GM19397 (cell line): ENCODE measurements around the gene SMCO3.
A peak's percentile ranks its signal among the peaks of the same experiment; 100 is the strongest.

Experiments
- ATAC-seq: cut with Tn5 transposase; IDR thresholded peaks from one replicate; pipeline ENCODE4 v1.9.1; 2021; ENCODE audit warnings: mild to moderate bottlenecking, moderate library complexity; ENCODE audit not compliant: unreplicated experiment

Gene SMCO3

DNA sequence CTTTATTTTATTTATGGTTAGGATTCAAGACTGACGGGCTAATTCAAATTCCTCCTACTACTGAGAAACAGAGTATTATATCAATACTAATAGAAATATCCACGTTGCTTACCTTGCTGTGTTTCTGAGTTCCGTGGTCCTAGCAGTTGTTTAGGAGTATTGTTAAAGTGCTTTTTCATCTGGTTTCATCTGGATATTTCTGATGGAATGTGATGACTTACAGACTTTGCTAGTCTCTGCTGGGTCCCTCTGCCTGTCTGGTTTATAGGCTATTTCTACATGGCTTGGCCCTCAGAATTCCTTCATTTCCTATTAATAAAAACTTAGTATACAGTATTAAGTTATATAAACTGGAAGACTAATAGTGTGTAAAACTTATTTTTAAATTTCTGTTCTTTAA is at the start of gene SMCO3:
TSS of gene SMCO3 (minus strand) at position 169 of the 400 bp plus-strand sequence. CDS start 7,502 bp downstream, outside the sequence.
- ATAC-seq: no peak

DNA sequence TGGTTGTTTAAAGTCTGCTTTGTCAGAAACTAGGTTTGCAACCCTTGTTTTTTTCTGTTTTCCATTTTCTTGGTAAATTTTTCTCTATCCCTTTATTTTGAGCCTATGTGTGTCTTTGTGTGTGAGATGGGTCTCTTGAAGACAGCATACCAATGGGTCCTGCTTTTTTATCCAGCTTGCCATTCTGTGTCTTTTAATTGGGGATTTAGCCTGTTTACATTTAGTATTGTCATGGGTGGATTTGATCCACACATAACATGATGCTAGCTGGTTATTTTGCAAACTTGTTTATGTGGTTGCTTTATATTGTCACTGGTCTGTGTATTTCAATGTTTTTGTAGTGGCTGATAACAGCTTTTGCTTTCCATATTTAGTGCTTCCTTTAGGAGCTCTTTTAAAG is 46.5 kb upstream of the SMCO3 start:
- ATAC-seq: no peak

DNA sequence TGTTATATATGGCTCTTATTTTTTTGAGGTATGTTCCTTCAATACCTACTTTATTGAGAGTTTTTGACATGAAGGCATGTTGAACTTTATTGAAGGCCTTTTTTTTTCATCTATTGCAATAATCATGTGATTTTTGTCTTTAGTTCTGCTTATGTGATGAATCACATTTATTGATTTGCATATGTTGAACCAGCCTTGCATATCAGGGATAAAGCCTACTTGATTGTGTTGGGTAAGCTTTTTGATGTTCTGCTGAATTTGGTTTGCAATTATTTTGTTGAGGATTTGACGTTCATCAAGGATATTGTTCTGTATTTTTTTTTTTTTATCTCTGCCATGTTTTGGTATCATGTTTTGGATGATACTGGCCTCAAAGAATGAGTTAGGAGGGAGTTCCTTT is 44.5 kb upstream of the SMCO3 start:
- no peak for ATAC-seq

DNA sequence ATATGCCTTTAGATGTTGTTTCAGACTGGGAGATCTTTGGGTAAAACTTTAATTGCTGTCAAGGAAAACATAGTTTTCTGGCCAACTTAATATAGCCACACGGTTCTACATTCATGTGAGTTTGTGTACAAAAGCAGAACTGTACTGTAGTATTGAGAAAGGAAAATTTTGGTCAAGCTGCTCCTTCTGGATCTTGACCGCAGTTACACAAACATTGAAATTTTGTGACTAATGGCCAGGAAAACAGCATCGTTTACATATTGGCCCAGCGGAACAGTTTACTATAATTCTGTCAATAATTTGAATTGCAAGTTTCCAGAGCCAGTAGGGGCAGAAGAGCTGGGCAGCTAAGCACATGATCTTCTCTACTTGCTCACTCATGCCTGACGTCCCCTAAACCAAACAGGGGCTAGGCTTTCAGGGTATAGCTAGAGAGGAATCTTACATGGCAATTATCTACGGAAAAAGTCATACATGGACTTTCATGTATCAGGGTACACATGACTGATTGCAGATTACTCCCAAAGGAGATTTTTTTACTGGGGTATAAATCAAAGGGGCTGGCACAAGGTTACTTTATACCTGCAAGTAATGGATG is 40.7 kb upstream of the SMCO3 start:
- no peak for ATAC-seq

DNA sequence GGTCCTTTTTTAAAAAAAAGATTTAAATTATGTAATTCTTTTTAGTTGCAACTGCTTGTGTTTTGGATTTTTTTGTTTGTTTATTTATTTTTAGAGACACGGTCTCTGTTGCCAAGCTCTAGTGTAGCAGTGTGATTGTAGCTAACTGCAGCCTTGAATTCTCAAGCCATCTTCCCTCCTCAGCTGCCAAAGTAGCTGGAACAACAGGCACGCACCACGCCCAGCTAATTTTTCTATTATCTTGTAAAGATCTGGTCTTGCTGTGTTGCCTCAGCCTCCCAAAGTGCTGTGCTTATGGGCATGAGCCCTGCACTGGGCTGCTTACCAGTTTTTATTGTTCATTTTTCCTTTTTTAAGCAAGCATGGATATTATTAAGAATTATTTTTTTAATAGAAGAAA is 40.0 kb upstream of the SMCO3 start:
- ATAC-seq: no peak

DNA sequence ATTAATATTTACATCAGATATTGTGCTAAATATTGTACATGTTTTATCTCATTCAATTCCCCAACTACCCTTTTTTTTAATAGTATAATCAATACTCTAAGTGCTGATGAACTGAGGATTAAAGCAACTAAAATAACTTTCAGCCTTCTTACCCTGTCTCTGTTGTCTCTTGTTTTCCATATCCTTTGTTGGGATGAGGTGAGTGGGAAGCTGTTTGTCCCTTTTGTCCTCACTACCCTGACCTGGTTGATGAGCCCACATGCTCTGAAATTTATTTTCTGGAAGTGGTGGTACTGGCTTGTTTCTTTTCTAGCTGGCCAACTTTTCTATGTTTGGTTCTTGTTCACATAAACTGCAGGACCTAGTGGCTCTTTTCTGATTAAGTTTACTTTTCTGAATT is 38.9 kb upstream of the SMCO3 start:
- ATAC-seq: no peak

DNA sequence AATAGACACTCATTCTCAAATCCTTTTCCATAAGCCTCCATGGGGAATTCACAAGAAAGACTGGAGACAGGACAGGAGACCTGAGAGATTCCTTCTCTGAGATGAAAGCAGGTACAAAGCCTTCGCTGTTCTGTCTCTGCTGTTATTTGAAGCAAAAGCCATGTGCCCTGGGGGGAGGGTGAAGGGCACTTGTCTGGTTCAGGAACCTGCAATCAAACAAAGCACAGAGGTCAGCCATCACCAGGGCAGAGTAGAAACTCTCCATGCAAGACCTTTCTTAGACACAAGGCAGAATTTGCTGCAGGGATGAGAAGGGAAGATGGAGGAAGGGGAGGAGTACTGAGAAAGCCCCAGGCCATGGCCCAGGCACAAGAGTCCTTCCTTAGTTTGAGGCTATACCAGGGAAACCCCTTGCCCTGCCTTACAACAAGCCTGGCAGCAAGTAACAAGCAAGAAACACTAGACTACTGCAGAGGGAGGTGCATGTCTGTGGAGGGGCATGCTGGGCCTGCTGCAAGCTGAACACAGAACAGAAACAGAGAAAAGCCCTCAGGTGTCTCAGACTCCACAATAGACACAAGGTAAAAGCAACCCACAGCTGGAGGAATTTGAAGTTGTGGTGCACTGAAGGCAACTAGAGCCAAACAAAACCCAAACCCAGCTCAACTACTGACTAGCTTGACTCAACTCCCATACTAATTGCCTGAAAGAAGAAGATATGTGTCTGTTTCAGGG is 37.1 kb upstream of the SMCO3 start:
- peak; percentile 62 for ATAC-seq

DNA sequence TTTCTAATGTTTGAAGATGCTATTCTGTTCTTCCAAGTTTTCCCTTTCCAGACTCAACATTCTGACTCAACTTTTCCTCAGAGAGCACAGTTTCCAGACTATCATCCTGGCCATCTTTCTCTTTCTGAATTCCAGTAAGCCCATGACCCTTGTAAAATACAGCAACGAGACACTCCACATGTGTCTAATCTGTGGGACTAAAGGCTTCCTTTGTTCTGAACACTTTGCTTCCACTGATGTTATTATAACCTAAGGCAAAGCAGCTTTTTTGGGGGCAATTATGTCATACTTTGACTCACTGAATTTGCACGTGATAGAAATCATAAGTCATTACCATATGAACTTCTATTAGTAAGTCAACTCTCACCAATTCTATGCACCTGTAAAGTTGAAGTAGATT is 35.7 kb upstream of the SMCO3 start:
- no peak for ATAC-seq

DNA sequence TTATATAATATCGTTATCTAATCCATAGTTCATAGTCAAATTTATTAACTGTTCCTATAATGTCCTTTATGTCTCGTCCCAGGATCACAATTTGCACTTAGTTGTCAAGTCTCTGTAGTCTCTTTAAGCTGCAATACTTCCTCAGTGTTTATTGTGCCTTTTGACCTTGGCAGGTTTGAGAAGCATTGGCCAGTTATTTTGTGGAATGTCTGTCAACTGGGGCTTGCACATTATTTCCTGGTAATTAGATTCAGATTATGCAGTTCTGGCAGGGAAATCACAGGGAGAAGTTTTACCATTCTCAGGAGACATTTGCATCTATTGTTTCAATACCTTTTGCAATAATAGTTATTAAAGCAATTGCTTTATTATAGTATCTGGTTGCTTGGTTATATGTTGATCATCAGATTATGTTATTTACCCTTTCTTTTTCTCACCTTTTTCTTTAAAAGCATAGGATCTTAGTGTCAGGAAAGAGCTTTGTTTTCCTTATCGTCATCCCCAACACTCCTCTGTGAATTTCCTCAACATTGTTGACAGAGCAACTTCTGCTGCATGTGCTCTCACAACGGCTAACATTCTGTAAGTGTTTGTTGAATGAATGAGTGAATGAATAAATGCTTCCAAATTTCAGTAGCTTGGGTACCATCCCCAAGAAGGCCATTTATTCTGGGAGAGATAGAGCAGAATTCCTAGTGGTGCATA is 33.0 kb upstream of the SMCO3 start:
- ATAC-seq: no peak

DNA sequence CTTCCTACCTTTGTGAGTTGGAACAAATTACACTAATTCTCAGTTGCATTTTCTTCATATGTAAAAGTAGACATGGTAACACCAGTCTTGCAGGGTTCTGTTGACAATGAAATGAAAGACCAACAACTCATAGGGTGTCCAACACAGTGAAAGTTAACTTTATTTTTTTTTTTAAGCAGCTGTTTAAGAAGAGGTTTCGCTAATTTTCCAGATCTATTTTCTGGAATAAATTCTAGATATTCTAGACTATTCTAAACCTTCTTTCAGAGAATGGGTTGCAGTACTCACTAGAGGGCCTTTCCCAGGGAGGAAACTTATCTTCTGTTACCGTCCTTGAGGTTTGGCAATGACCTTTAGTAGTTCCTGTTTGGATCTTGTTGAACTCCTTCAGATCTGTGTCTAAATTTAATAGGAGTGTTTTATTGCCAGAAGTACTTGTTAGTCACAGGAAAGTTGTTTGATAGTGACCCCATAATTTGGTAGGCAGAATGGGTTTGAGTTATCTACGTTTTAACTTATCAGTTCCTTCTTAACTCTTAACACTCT is 32.1 kb upstream of the SMCO3 start:
- ATAC-seq: no peak

DNA sequence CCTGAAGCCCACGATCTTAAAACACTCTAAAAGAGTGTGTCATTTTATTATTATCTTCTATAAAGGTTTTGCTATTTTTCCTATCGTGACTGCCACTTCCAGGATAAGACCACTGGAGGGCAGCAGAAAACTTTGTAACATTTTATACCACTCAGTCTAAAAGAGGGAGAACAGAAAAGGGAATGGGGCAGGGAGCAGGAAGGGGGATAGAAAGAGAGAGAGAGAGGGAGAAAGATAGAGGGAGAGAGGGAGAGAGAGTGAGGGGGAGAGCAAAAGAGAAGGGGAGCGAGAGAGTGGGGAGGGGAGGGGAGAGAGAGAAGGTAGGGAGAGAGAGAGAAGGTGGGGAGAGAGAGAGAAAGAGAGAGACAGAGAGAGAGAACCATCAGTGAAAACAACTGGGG is 31.4 kb upstream of the SMCO3 start:
- no peak for ATAC-seq

DNA sequence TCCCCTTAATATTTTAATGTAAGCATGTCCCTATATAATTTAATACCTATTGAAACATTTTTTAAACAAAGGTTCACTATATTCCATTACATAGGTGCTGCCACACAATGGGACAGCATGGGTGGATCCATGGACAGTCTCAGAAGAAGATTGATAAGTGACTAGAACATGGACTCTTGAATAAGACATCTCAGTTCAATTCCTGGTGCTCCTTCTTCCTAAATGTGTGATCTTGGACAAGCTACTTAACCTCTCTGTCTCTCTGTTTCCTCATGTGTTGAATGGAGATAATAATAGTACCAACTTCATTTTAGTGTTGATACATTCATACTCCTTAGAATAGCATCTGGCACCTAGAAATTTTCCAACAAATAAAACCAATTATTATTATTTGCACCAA is 30.4 kb upstream of the SMCO3 start:
- ATAC-seq: no peak

DNA sequence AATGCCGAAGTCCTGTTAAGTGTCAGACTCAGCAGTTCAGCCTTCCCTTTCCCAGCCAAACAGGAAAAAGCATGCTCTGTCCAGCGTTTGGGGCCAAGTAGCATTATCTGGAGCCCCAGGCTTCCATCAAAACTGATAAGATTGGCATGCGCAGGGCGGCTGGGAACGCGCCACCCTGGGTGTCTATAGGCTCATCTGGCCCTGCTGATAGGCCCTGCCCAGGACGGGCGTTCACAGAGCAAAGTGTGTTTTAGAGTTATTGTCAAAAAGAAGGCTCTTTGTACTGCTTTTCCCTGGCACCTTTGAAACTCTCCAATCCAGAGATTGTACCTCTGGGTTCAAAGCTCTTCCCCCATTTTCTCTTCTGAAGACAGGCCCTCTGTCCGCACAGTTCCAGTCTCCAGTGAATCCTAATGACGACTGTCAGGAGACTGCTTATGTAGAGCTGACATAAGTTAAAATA is 29.5 kb upstream of the SMCO3 start, which contains the start of gene ART4:
TSS of gene ART4 (minus strand) at position 102 of the 463 bp plus-strand sequence. CDS start 413 bp downstream, outside the sequence.
- no peak for ATAC-seq

DNA sequence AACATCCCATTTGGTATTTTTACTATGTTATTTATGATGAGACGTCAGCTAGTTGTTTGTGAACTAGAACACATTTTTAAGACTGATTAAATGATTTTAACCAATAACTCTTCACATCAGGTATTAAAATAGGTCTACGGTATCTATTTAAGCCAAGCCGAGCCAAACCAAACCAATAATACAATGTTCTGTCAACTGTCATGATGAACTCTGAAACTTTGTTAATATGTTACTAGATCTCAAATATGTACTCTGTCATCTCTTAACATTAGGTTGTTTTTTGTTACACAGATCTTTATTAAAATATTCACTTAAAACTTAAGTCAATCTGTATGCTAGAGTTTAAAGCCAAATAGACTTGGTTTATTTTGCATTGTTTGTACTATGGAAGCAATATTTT is 28.3 kb upstream of the SMCO3 start:
- ATAC-seq: no peak

DNA sequence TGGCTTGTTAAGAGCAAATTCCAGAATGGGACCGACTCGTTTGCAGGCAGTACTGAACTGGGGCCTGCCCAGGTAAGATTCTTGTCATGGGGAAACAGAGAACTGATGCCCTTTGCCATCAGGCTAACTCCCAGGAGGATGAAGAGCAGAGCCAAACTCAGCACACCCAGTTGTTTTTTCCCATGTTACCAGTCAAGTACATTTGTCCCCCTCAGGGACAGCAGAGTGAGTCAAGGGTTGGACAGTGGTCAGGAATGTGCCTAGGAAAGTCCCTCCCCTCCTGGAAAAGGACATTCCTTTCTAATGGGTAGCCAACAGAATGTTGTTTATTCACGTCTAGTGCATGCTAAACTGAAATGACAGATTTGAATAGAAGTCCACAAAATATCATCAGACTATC is 27.8 kb upstream of the SMCO3 start:
- no peak for ATAC-seq

DNA sequence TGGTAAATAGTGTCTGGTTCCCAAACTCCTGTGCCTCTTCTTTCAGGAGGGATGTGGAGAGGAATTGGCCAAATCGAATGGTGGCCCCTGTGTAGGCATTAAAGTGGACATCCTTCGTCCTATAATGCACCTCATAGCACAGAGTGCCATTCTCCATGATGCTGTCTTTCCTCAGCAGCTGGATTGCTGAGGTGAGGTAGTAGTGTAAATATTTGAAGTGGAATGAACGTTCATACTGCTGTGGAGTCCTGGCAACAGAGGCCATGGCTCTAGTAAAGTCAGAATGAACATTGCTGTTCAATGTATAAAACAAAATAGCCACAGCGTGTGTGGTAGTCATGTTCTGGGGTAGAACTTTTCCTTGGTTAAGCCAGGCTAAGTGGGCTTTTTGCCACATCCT is 26.6 kb upstream of the SMCO3 start:
- ATAC-seq: no peak

DNA sequence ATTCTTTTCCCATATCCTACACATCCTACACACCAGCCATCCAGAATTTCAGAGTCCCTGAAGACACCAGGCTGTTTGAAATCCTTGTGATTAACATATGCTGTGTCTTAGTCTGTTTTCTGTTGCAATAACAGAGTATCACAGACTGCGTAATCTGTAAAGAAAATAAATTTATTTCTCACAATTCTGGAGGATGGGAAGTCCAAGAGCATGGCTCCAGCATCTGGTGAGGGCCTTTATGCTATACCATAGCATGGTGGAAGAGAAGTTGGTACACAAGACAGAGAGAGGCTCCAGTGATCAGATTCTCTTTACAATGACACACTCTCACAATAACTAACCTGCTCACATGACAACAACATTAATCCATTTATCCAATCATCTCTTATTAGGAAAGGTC is 25.3 kb upstream of the SMCO3 start:
- ATAC-seq: no peak

DNA sequence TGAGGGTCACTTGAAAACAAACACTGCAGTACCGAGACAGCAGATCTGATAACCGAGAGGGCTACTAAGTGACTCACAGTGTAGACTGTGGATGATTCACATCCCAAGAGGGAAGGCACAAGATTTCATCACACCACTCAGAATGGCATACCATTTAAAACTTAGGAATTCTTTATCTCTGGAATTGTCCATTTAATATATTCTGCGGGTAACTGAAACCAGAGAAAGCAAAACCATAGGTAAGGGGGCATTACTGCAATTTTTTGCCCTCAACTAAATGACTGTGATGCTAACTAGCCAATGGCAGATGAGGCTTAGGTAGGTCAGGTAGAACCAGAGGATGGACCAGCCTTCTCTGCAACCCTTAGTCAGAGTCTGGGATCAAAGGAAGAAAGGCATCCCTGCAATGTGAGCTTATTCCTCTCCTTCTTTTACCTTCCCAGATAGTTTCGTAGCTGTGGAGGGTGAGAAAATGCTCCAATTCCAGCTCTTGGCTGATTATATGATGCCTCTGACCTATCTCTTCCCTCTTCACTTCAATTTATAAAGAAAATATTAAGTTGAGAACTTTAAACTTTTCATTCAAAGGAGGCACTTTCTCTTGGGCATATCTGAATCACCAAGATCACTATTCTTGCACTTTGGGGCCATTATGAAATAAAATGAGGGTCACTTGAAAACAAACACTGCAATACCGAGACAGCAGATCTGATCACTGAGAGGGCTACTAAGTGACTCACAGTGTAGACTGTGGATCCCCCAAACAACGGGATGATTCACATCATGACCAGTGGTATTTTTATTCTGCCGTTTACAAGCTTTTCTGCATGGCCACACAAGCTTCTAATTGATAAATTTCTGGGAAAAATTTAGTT is 22.6 kb upstream of the SMCO3 start:
- ATAC-seq: no peak

DNA sequence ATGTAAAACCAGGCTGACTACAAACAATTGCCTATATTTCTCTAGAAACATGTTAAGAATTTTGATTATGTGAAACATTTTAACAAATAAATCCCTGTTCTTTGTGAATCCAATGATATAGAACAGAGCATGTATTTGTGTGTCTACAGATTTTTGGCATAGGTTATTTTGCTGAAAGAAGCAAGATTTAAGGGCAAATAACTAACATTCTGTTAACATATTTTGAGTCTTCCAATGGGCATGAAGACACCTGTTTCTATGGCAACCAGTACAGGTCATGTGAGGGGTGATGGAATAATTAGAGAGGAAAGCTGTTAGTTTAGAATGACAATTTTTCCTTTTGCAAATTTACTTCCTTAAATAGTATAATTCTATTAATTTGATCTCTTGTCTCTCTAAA is 20.5 kb upstream of the SMCO3 start:
- ATAC-seq: no peak

DNA sequence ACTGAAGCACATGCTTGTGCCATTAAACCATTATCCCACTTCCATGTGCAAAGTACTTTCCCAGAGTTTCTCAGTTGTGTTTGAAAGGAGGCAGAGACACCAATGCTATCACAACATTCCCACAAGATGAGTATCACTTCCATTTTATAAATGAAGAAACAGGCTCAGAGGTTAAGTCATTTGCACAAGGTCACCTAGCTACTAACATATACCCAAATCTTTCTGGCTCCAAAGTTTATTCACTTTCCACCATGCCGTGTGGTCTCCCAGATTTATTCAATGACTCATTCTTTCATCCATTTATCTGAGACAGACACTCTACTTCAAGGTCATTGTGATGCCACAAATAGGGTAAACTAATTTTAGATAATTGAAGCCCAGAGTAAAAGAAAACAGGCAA is 20.0 kb upstream of the SMCO3 start:
- ATAC-seq: no peak

DNA sequence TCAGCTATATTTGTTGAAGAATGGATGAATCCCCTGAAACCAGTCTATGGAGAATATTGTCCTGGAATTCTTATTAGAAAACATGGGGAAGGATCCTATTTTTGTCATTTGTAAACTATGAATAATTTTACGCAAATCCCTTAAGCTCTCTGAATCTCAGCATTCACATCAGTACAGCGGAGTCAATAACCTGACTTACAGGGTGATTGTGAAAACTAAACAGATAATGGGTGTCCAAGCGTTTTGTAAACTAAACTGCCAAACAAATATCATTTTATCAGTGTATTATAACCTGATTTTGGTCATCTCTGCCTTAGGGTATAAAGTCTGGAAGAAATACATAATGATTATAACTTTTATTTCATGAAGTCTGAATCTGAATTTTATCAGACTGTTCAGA is 19.4 kb upstream of the SMCO3 start:
- no peak for ATAC-seq
